K562 (cell line): ENCODE data around the gene FADS6. TPM values are rescaled to one million over a fixed set of nuclear protein-coding genes. Genes with fewer than 3 reads are reported as not detected.

Source experiments
- CHD4 ChIP-seq: fragments of 200-600 bp; sonication (generic); IDR thresholded peaks from 3 replicates; pipeline ENCODE4 v1.6.1; 2012; ENCODE audit warnings: low read depth, mild to moderate bottlenecking, mixed read lengths, low read length, inconsistent platforms; ENCODE audit not compliant: insufficient read depth, insufficient replicate concordance, poor library complexity, severe bottlenecking
- ETS2 ChIP-seq: IDR thresholded peaks from 2 replicates; pipeline ENCODE4 v1.6.1; 2016; ENCODE audit warnings: borderline replicate concordance, missing genetic modification characterization, mild to moderate bottlenecking, moderate library complexity, missing compliant biosample characterization; ENCODE audit not compliant: poor library complexity, severe bottlenecking
- GATAD2A ChIP-seq: fragments of 450-650 bp; IDR thresholded peaks from 2 replicates; pipeline ENCODE4 v1.6.1; 2017
- HEY1 ChIP-seq: fragments of 250-450 bp; sonication (Bioruptor Pico); IDR thresholded peaks from 2 replicates; pipeline ENCODE4 v1.5.0; 2020; ENCODE audit warnings: mild to moderate bottlenecking, moderate library complexity, borderline replicate concordance
- HMGXB4 ChIP-seq: sonication (generic); formaldehyde crosslinking; IDR thresholded peaks from 2 replicates; pipeline ENCODE4 v1.8.1; 2023; ENCODE audit warnings: mild to moderate bottlenecking, missing genetic modification reagents
- ILF3 ChIP-seq: fragments of 450-650 bp; IDR thresholded peaks from 2 replicates; pipeline ENCODE4 v1.6.1; 2018; ENCODE audit warnings: antibody characterized with exemption, mild to moderate bottlenecking, moderate library complexity, borderline replicate concordance
- KHSRP ChIP-seq: fragments of 450-650 bp; IDR thresholded peaks from 2 replicates; pipeline ENCODE4 v1.6.1; 2017
- MAFG ChIP-seq: fragments of 450-650 bp; conservative IDR thresholded peaks from 2 replicates; pipeline ENCODE4 v1.6.1; 2016; ENCODE audit warnings: missing genetic modification characterization, missing compliant biosample characterization
- MYC ChIP-seq, 2 experiments: fragments of 250-450 bp in 1 of 2; sonication (Bioruptor Pico) in 1 of 2; IDR thresholded peaks; 2 replicates each; pipeline versions ENCODE4 v1.5.1 to v1.6.1; 2012 to 2021; ENCODE audit warnings: low read depth in 2 of 2, borderline replicate concordance in 1 of 2, improper control_type of control experiment in 1 of 2, low read length in 1 of 2, mild to moderate bottlenecking in 1 of 2, moderate library complexity in 1 of 2
- OTX1 ChIP-seq: fragments of 450-650 bp; formaldehyde crosslinking; IDR thresholded peaks from 2 replicates; pipeline ENCODE4 v1.4.0; 2022; ENCODE audit warnings: mild to moderate bottlenecking
- PRDM10 ChIP-seq: fragments of 450-650 bp; IDR thresholded peaks from 2 replicates; pipeline ENCODE4 v1.6.1; 2018; ENCODE audit not compliant: partially characterized antibody
- PTBP1 ChIP-seq: fragments of 200-400 bp; formaldehyde crosslinking; IDR thresholded peaks from 2 replicates; pipeline ENCODE4 v1.6.1; 2017; ENCODE audit warnings: low read depth, low read length
- RAD21 ChIP-seq, 2 experiments: fragments of 250-450 bp in 1 of 2; fragments of 450-650 bp in 1 of 2; sonication (Bioruptor Pico) in 1 of 2; formaldehyde crosslinking in 1 of 2; IDR thresholded peaks in 1 of 2; conservative IDR thresholded peaks in 1 of 2; 2 replicates each; pipeline versions ENCODE4 v1.4.0 to v1.8.0; 2020 to 2022; ENCODE audit warnings: mild to moderate bottlenecking in 2 of 2, moderate library complexity in 1 of 2
- SLC30A9 ChIP-seq: fragments of 250-450 bp; sonication (Bioruptor Pico); IDR thresholded peaks from 2 replicates; pipeline ENCODE4 v1.8.0; 2022; ENCODE audit warnings: mild to moderate bottlenecking, moderate library complexity
- TAF9B ChIP-seq: fragments of 450-650 bp; IDR thresholded peaks from 2 replicates; pipeline ENCODE4 v1.6.1; 2018; ENCODE audit warnings: mild to moderate bottlenecking; ENCODE audit not compliant: partially characterized antibody
- TFAM ChIP-seq: fragments of 250-450 bp; sonication (Bioruptor Pico); conservative IDR thresholded peaks from 2 replicates; pipeline ENCODE4 v1.5.0; 2021; ENCODE audit warnings: mild to moderate bottlenecking, moderate library complexity
- TFAP4 ChIP-seq: sonication (generic); formaldehyde crosslinking; IDR thresholded peaks from 2 replicates; pipeline ENCODE4 v1.8.0; 2022; ENCODE audit warnings: missing genetic modification reagents, mild to moderate bottlenecking, moderate library complexity, borderline replicate concordance
- THRAP3 ChIP-seq: fragments of 450-650 bp; IDR thresholded peaks from 2 replicates; pipeline ENCODE4 v1.6.1; 2016; ENCODE audit warnings: mild to moderate bottlenecking, inconsistent platforms, borderline replicate concordance
- ZNF217 ChIP-seq: sonication (generic); formaldehyde crosslinking; IDR thresholded peaks from 2 replicates; pipeline ENCODE4 v1.8.0; 2022; ENCODE audit warnings: mild to moderate bottlenecking, missing genetic modification reagents
- ZNF263 ChIP-seq: sonication (generic); formaldehyde crosslinking; IDR thresholded peaks from 2 replicates; pipeline ENCODE4 v1.8.0; 2022; ENCODE audit warnings: mild to moderate bottlenecking, missing genetic modification reagents, borderline replicate concordance
- ZNF354B ChIP-seq: fragments of 250-450 bp; sonication (Bioruptor Pico); IDR thresholded peaks from 2 replicates; pipeline ENCODE4 v1.4.0; 2020
- ZNF699 ChIP-seq: fragments of 250-450 bp; sonication (Bioruptor Pico); IDR thresholded peaks from 2 replicates; pipeline ENCODE4 v1.8.0; 2021; ENCODE audit warnings: mild to moderate bottlenecking, moderate library complexity; ENCODE audit not compliant: insufficient replicate concordance
- polyA plus RNA-seq, 8 experiments: library from polyadenylated mRNA; depleted of rRNA in 4 of 8; stranded (reverse) in 5 of 8; unstranded in 3 of 8; fragments of >200 nt; fragmentation: Nextera tagmentation in 2 of 8; fragmentation: Illumina TruSeq in 1 of 8; extraction: Ambion mirVana in 2 of 8; extraction: Trizol in 1 of 8; gene quantifications; 2 replicates each; pipeline versions ENCODE4 v1.2.1 to v1.2.3, GENCODE V29; 2011 to 2014; ENCODE audit warnings: inconsistent platforms in 1 of 8, missing spikeins in 1 of 8
- total RNA-seq, 7 experiments: library from RNA; depleted of rRNA in 6 of 7; stranded (reverse); fragments of >200 nt in 6 of 7; fragmentation: Illumina TruSeq in 2 of 7; extraction: Trizol in 2 of 7; gene quantifications; 2 replicates each; pipeline versions ENCODE4 v1.2.1 to v1.2.3, GENCODE V29; 2011 to 2021; ENCODE audit warnings: low replicate concordance in 1 of 7

FADS6 gene
- total and polyA plus RNA-seq, 9 of the 15 experiments (the other 6 are each of a cell fraction or from before 2014, with no cell fraction given) = 0.18 to 0.22 TPM; not detected in 7

GRCh38 chr17:74875977-74876593, 17.3 kb downstream of the FADS6 start (continued):
- TF ChIP-seq ZNF217 (CRISPR knock-in tag) = no peak
- TF ChIP-seq RAD21 (CRISPR knock-in tag; conservative IDR thresholded peaks at IDR 0.05 in 1 of 2, IDR thresholded peaks at IDR 0.05 in 1 of 2) = peak in 1 of 2 experiments; percentile 19; a peak in 2 of 4 replicates
- no peak for TF ChIP-seq PTBP1
- peak; percentile 83; the same call in 1 of the 2 replicates for TF ChIP-seq GATAD2A
- peak; percentile 98 for TF ChIP-seq MAFG
- no peak for TF ChIP-seq ZNF354B (CRISPR knock-in tag)
- TF ChIP-seq ETS2 (tag) = no peak
- no peak for TF ChIP-seq SLC30A9 (CRISPR knock-in tag)
- peak; percentile 53 for TF ChIP-seq TFAP4 (CRISPR knock-in tag)
- TF ChIP-seq CHD4 = no peak
- TF ChIP-seq ZNF263 = no peak
- no peak for TF ChIP-seq OTX1
- TF ChIP-seq TFAM (CRISPR knock-in tag) = no peak
- no peak for TF ChIP-seq ZNF699 (CRISPR knock-in tag)
- TF ChIP-seq ILF3 = no peak
- 0 out of 2 replicates have a peak, but pooled peaks have one; percentile 19 for TF ChIP-seq MYC (IDR thresholded peaks at IDR 0.05; ENCODE audit: low read depth, low read length)
- TF ChIP-seq MYC (CRISPR knock-in tag; IDR thresholded peaks at IDR 0.05; ENCODE audit: borderline replicate concordance, low read depth) = no peak
- TF ChIP-seq TAF9B = peak; percentile 50
- TF ChIP-seq HMGXB4 (CRISPR knock-in tag) = no peak
- TF ChIP-seq PRDM10 = no peak
- TF ChIP-seq HEY1 (CRISPR knock-in tag) = 0 out of 2 replicates have a peak, but pooled peaks have one; percentile 32
- TF ChIP-seq KHSRP = no peak
- TF ChIP-seq THRAP3 = no peak
